Activated CD4-positive, CD25-positive, alpha-beta regulatory T cell (primary cell): ENCODE data around the gene TMEM80.

Experiments used
- DNase-seq, 4 experiments: peaks; one replicate each; lab custom pipeline; 2025; lab: John Stamatoyannopoulos, UW

Gene TMEM80

DNA sequence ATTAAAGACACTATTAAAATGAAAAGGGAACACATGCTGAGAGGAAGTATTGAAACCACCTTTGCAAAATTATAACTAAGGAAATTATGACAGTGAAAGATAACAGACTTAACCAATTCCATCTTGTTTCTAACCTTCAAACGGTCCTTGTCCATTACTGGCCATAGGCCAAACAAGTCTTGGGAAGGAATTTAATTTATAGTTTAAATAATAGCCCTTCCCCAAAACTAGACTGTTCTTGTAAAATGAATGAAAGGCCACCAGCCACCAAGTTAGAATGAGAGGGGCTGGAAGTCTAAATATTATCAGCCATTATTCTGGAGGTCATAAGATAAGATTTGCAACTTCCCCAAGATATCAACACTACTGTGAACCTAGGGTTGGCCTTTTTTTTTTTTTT is 49.8 kb downstream of the TMEM80 start:
- DNase-seq: no peak

DNA sequence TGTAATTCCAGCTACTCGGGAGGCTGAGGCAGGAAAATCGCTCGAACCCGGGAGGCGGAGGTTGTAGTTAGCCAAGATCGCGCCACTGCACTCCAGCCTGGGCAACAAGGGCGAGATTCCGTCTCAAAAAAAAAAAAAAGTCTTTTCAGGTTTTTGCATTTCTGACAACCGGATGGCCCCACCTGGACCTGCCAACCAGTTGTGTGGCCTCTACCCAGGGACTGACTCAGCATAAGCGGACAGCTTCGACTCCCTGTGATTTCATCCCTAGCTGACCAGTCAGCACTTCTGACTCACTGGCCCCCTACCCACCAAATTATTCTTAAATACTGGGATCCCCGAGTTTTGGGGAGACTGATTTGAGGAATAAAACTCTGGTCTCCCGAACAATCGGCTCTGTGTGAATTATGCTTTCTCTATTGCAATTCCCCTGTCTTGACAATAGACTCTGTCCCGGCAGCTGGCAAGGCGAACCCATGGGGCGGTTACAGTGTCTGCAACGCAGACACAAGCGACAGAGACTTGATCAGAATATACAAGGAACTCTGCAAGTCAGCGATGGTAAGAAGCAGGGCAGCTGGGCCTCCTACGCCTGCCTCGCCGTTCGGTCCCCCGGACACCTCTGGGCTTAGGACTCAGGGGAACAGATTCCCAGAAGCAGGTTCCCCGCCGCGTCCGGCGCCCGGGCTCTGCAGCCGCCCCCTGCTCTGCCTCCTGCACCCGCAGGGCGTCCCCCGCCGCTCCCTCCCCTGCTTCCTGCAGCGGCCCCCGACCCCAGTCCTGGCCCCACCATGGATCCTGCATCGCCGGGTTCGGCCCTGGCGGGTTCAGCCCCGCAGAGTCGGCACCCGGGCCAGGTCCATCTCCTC is 50.9 kb downstream of the TMEM80 start:
- no peak for DNase-seq

DNA sequence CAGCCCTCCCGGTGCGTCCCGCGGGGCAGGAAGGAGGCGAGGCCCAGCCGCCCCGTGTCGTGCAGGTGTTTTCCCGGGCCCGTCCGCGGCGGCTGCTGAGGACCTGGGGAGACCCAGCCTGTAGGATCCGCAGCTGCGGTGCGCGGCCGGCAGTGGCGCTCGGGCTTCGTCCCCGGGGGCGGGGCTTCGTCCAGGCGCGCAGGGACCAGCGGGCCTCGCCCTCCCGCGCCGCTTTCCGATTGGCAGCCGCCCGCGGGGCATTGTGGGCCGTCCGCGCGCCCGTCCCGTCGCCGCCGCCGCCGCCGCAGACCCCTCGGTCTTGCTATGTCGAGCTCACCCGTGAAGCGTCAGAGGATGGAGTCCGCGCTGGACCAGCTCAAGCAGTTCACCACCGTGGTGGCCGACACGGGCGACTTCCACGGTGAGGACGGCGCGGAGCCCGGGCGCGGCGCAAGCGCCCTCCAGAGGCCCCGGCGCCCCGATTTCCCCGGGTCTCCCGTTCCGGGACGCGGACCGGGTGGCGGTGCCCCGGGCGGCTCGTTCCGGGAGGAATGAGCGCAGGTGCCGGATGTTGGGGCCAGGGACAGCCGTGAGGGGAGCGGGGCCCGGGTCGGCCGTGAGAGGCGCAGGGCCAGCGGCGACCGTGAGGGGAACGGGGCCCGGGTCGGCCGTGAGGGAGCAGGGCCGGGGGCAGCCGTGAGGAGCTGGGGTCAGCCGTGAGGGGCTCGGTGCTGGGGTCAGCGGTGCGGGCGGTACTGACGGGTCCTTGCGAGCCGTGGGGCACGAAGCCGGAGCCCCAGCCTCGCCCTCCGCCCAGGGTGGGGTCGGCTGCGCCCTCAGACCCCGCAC is 51.8 kb downstream of the TMEM80 start, which contains the start of gene TALDO1:
TSS of gene TALDO1 (plus strand) at position 307 of the 849 bp plus-strand sequence. CDS start at position 325, 18 bp downstream.
- peak; percentile 62 to 77 (median 70) for DNase-seq

GRCh38 chr11:748007-748359 is 52.4 kb downstream of the TMEM80 start:
- no peak for DNase-seq

GRCh38 chr11:749731-750130 is 54.1 kb downstream of the TMEM80 start:
- DNase-seq: no peak
